ENCODE data around the gene B4GALT5. TPM values are rescaled to one million over a fixed set of nuclear protein-coding genes. Genes with fewer than 3 reads are reported as not detected.

The B4GALT5 gene
- polyA plus RNA-seq, 1 donor (not counting 4 experiments of a cell fraction or from before 2014, with no cell fraction given) = 23.5 TPM

DNA sequence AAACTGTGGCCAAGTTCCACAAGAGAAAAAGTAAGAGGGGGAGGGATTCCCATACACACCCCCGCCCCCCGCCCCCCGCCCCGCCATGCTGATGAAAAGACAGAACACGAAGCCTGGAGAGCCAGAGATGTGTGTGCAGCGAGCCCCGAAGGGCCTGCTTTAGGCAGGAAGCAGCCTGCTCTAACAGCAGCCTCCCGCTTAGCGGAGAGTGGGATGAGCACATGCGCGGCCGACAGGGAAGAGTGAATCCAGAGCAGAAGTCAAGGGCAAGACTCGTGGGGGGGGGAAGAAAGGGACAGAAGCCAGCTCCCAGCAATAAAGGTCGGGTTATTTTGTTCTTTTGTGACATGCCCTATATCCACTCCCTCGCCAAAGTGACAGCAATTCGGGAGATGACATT is 78.5 kb downstream of the B4GALT5 start:
- dilution Hi-C loops (cut with MboI; ENCODE audit: extremely low pct_ligation_motif_present, low sequenced_read_pairs) = no loop called here
- FAIRE-seq (no peak), DNase-seq (ENCODE audit: low read depth, low spot score) (no peak)
- no peak overlapping the region for H2AFZ ChIP-seq (ENCODE audit: control insufficient read depth, low read length)
- TF ChIP-seq, protein P1, sequence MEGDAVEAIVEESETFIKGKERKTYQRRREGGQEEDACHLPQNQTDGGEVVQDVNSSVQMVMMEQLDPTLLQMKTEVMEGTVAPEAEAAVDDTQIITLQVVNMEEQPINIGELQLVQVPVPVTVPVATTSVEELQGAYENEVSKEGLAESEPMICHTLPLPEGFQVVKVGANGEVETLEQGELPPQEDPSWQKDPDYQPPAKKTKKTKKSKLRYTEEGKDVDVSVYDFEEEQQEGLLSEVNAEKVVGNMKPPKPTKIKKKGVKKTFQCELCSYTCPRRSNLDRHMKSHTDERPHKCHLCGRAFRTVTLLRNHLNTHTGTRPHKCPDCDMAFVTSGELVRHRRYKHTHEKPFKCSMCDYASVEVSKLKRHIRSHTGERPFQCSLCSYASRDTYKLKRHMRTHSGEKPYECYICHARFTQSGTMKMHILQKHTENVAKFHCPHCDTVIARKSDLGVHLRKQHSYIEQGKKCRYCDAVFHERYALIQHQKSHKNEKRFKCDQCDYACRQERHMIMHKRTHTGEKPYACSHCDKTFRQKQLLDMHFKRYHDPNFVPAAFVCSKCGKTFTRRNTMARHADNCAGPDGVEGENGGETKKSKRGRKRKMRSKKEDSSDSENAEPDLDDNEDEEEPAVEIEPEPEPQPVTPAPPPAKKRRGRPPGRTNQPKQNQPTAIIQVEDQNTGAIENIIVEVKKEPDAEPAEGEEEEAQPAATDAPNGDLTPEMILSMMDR (optimal IDR thresholded peaks at IDR 0.05 in 1 of 3, IDR thresholded peaks at IDR 0.05 in 1 of 3, conservative IDR thresholded peaks at IDR 0.05 in 1 of 3; ENCODE audit: extremely low read depth in 1 of 3, insufficient read depth in 2 of 3, low read length in 3 of 3) = no peak
- no peak for TF ChIP-seq EZH2 (IDR thresholded peaks at IDR 0.05; ENCODE audit: low read length)
- H3K9ac ChIP-seq (ENCODE audit: control insufficient read depth, extremely low read depth, insufficient read depth, low read length) = no peak overlapping the region
- no peaks in the 10 kb centered on the region for H3K9me3 ChIP-seq (ENCODE audit: control insufficient read depth, low read depth, low read length)
- no peak overlapping the region for H3K4me2 ChIP-seq (ENCODE audit: control insufficient read depth, extremely low read depth, insufficient read depth, low read depth, low read length)
- H3K79me2 ChIP-seq (ENCODE audit: control insufficient read depth, insufficient read depth, low read length) = no peaks in the 10 kb centered on the region
- no peak overlapping the region for H3K27ac ChIP-seq (ENCODE audit: control insufficient read depth, insufficient read depth, low read length)
- no peaks in the 10 kb centered on the region for H4K20me1 ChIP-seq (ENCODE audit: control insufficient read depth, extremely low read depth, insufficient read depth, low read length)
- H3K4me3 ChIP-seq (ENCODE audit: control insufficient read depth in 2 of 3, extremely low read depth in 1 of 3, insufficient read depth in 2 of 3, low read depth in 1 of 3, low read length in 3 of 3) = no peak overlapping the region
- H3K9me1 ChIP-seq (ENCODE audit: control insufficient read depth, extremely low read depth, insufficient read depth, low read length) = no peaks in the 10 kb centered on the region
- H3K27me3 ChIP-seq (ENCODE audit: control insufficient read depth, extremely low read depth, insufficient read depth, low read length) = no peaks in the 10 kb centered on the region
- no peaks in the 10 kb centered on the region for H3K4me1 ChIP-seq (ENCODE audit: control insufficient read depth, extremely low read depth, insufficient read depth, low read length)
- H3K36me3 ChIP-seq (ENCODE audit: control insufficient read depth in 2 of 2, extremely low read depth in 1 of 2, insufficient read depth in 2 of 2, low read length in 2 of 2) = peaks cover 18 to 30% of the 10 kb centered on the region in 2 experiments

DNA sequence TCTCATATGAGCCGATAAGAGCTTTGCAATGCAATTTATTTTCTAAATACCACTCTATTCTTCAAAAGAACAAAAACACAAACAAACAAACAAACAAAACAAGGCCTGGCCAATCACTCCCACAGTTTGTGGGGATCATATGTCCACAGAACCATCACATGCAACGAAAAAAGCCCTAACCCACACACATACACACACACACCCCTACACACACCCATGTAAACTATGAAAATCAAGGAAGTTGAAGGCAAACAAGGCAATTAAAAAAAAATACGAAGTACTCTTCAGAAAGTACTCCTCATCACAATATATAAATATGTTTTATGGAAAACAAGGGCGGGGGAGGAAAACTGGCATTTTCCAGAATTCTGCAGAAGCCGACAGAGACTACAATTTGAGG is 79.6 kb downstream of the B4GALT5 start:
- H3K4me1 ChIP-seq (ENCODE audit: control insufficient read depth, extremely low read depth, insufficient read depth, low read length) = no peaks in the 10 kb centered on the region
- TF ChIP-seq, protein P1 (optimal IDR thresholded peaks at IDR 0.05 in 1 of 3, IDR thresholded peaks at IDR 0.05 in 1 of 3, conservative IDR thresholded peaks at IDR 0.05 in 1 of 3; ENCODE audit: extremely low read depth in 1 of 3, insufficient read depth in 2 of 3, low read length in 3 of 3) = no peak
- no peak for TF ChIP-seq EZH2 (IDR thresholded peaks at IDR 0.05; ENCODE audit: low read length)
- H3K27me3 ChIP-seq (ENCODE audit: control insufficient read depth, extremely low read depth, insufficient read depth, low read length) = no peaks in the 10 kb centered on the region
- dilution Hi-C loops (cut with MboI; ENCODE audit: extremely low pct_ligation_motif_present, low sequenced_read_pairs) = no loop called here
- no peak overlapping the region for H3K4me3 ChIP-seq (ENCODE audit: control insufficient read depth in 2 of 3, extremely low read depth in 1 of 3, insufficient read depth in 2 of 3, low read depth in 1 of 3, low read length in 3 of 3)
- no peaks in the 10 kb centered on the region for H3K79me2 ChIP-seq (ENCODE audit: control insufficient read depth, insufficient read depth, low read length)
- FAIRE-seq = no peak
- no peak overlapping the region for H3K27ac ChIP-seq (ENCODE audit: control insufficient read depth, insufficient read depth, low read length)
- no peaks in the 10 kb centered on the region for H4K20me1 ChIP-seq (ENCODE audit: control insufficient read depth, extremely low read depth, insufficient read depth, low read length)
- no peak for DNase-seq (ENCODE audit: low read depth, low spot score)
- peaks cover 15 to 28% of the 10 kb centered on the region in 2 experiments for H3K36me3 ChIP-seq (ENCODE audit: control insufficient read depth in 2 of 2, extremely low read depth in 1 of 2, insufficient read depth in 2 of 2, low read length in 2 of 2)
- no peaks in the 10 kb centered on the region for H3K9me3 ChIP-seq (ENCODE audit: control insufficient read depth, low read depth, low read length)
- H3K9ac ChIP-seq (ENCODE audit: control insufficient read depth, extremely low read depth, insufficient read depth, low read length) = no peak overlapping the region
- H3K9me1 ChIP-seq (ENCODE audit: control insufficient read depth, extremely low read depth, insufficient read depth, low read length) = no peaks in the 10 kb centered on the region
- H2AFZ ChIP-seq (ENCODE audit: control insufficient read depth, low read length) = no peak overlapping the region
- no peak overlapping the region for H3K4me2 ChIP-seq (ENCODE audit: control insufficient read depth, extremely low read depth, insufficient read depth, low read depth, low read length)
